Measurements from ENCODE around the gene RTKN2. TPM values are rescaled to one million over a fixed set of nuclear protein-coding genes. Genes with fewer than 3 reads are reported as not detected.

RTKN2 gene
- total and polyA plus RNA-seq, 10 donors: 0.26 to 5.7 (median 1.6) TPM

GRCh38 chr10:62147425-62147824, 121.2 kb downstream of the RTKN2 start:
- Histone ChIP-seq H3K36me3 (no peaks in the 10 kb centered on the region), H3K9me3 (peaks cover 0 to 12% (median 5%) of the 10 kb centered on the region in 8 donors), H3K4me3 (no peak overlapping the region), H3K27ac (no peak overlapping the region), H3K27me3 (replicated peaks in 1 of 7) (no peaks in the 10 kb centered on the region), H3K4me1 (no peaks in the 10 kb centered on the region)
- 90 to 92% (median 92%) methylated on average over 4 of the region's 4 CpGs for WGBS, 5 donors
- intact Hi-C loops (cut with DNase I; ENCODE audit: low total_unique reads): no loop called here
- no peak for TF ChIP-seq POLR2A (IDR thresholded peaks at IDR 0.05)
- no peak for DNase-seq

- TF ChIP-seq POLR2A (IDR thresholded peaks at IDR 0.05): no peak
- TF ChIP-seq CTCF (IDR thresholded peaks at IDR 0.05 in 8 of 11, conservative IDR thresholded peaks at IDR 0.05 in 3 of 11): no peak
- no peak for TF ChIP-seq POLR2AphosphoS5 (IDR thresholded peaks at IDR 0.05)
- Histone ChIP-seq H3K36me3 (no peaks in the 10 kb centered on the region), H3K9me3 (peaks cover 0 to 8% (median 3%) of the 10 kb centered on the region in 8 donors), H3K27me3 (replicated peaks in 1 of 7) (no peaks in the 10 kb centered on the region), H3K4me3 (no peak overlapping the region), H3K4me1 (no peaks in the 10 kb centered on the region), H3K27ac (no peak overlapping the region)
- 94 to 99% (median 95%) methylated on average over 3 of the region's 3 CpGs for WGBS, 5 donors
- intact Hi-C loops (cut with DNase I; ENCODE audit: low total_unique reads): no loop called here
- DNase-seq: no peak
Measured at GRCh38 chr10:62136931-62137330, 131.7 kb downstream of the RTKN2 start.

- intact Hi-C loops (cut with DNase I; ENCODE audit: low total_unique reads): no loop called here
- DNase-seq: no peak
Measured at GRCh38 chr10:62133618-62134017, 135.0 kb downstream of the RTKN2 start.

More at GRCh38 chr10:62133618-62134017, 135.0 kb downstream of the RTKN2 start:
- H3K4me1 ChIP-seq: no peaks in the 10 kb centered on the region
- H3K36me3 ChIP-seq: no peaks in the 10 kb centered on the region
- no peak overlapping the region for H3K4me3 ChIP-seq
- TF ChIP-seq POLR2A (IDR thresholded peaks at IDR 0.05): no peak
- TF ChIP-seq POLR2AphosphoS5 (IDR thresholded peaks at IDR 0.05): no peak
- TF ChIP-seq CTCF (IDR thresholded peaks at IDR 0.05 in 8 of 11, conservative IDR thresholded peaks at IDR 0.05 in 3 of 11): no peak
- no peak overlapping the region for H3K27ac ChIP-seq
- no peaks in the 10 kb centered on the region for H3K27me3 ChIP-seq (replicated peaks in 1 of 7)
- peaks cover 0 to 19% (median 13%) of the 10 kb centered on the region in 8 donors for H3K9me3 ChIP-seq

Other genes with a start within 250 kb of the RTKN2 start
- 1 to 10 TPM in 4 of 7 donors, under 1 TPM in 3; 0.28 to 1.9 (median 1.1) TPM for gene ZNF365, start 105.5 kb upstream of the RTKN2 start, total RNA-seq
- under 1 TPM; 0.06 to 0.22 (median 0.16) TPM for gene ZNF365, start 105.5 kb upstream of the RTKN2 start, polyA plus RNA-seq